Aorta (tissue), 5 donors: Measurements from ENCODE around the gene PIN1. TPM values are rescaled to one million over a fixed set of nuclear protein-coding genes. Genes with fewer than 3 reads are reported as not detected.
"Not testable (repeated sequence)": the region's sequence is repeated elsewhere in the genome, so short reads cannot be mapped to it uniquely, and the experiment has no call there.

Source experiments
- ATAC-seq: fragments of 200-7000 bp; cut with Tn5 transposase; one replicate; pipeline ENCODE4 v1.9.1; 2022; ENCODE audit warnings: moderate library complexity; ENCODE audit not compliant: low FRiP score
- DNase-seq, 2 donors: peaks; one replicate each; pipeline ENCODE4 v3.0.0-alpha.2; 2020
- H3K27ac ChIP-seq, 2 donors: one replicate each; pipeline ENCODE4 v1.5.1; 2013; ENCODE audit warnings: low read length in 2 of 2, mild to moderate bottlenecking in 2 of 2, moderate library complexity in 2 of 2, control low read depth in 1 of 2, inconsistent platforms in 1 of 2, low read depth in 1 of 2
- H3K27me3 ChIP-seq, 2 donors: one replicate each; pipeline ENCODE4 v1.6.1; 2013; ENCODE audit warnings: control low read depth in 1 of 2, low read length in 1 of 2, mild to moderate bottlenecking in 1 of 2, moderate library complexity in 1 of 2; ENCODE audit not compliant: insufficient read depth in 2 of 2, control insufficient read depth in 1 of 2
- H3K36me3 ChIP-seq, 2 donors: one replicate each; pipeline ENCODE4 v1.6.1; 2013; ENCODE audit warnings: control low read depth in 1 of 2, low read length in 1 of 2, mild to moderate bottlenecking in 1 of 2; ENCODE audit not compliant: insufficient read depth in 2 of 2, control insufficient read depth in 1 of 2
- H3K4me1 ChIP-seq, 2 donors: one replicate each; pipeline ENCODE4 v1.6.1; 2013; ENCODE audit warnings: low read length in 2 of 2, control low read depth in 1 of 2, mild to moderate bottlenecking in 1 of 2, moderate library complexity in 1 of 2; ENCODE audit not compliant: insufficient read depth in 2 of 2, control insufficient read depth in 1 of 2
- H3K4me3 ChIP-seq, 2 donors: one replicate each; pipeline ENCODE4 v1.5.1; 2013; ENCODE audit warnings: low read length in 2 of 2, control low read depth in 1 of 2, mild to moderate bottlenecking in 1 of 2
- H3K9me3 ChIP-seq: one replicate; pipeline ENCODE4 v1.6.1; 2013; ENCODE audit warnings: mild to moderate bottlenecking, low read length; ENCODE audit not compliant: control insufficient read depth
- WGBS, 2 donors: extraction: QIAGEN DNeasy Blood & Tissue Kit; methylation state at CpG; one replicate each; pipeline ENCODE4 v1.1.7; 2013; 5-methylcytosine and 5-hydroxymethylcytosine counted together
- intact Hi-C, 2 donors: fragments of 100-400 bp; cut with DNase I; formaldehyde crosslinking; loops; one replicate each; pipeline versions ENCODE4 v1.14.2 to v1.15.0; 2022
- long read RNA-seq, 2 donors: library from polyadenylated mRNA; unstranded; transcript quantifications; one replicate each; pipeline ENCODE4 v2.0.0, GENCODE V29; 2020 to 2021
- polyA plus RNA-seq, 2 donors: library from polyadenylated mRNA; stranded (reverse); fragments of 200-250 nt; gene quantifications; one replicate each; pipeline ENCODE4 v1.2.3, GENCODE V29; 2013
- total RNA-seq, 2 donors: library from RNA; stranded (reverse); fragmentation: NEBNext Ultra II Directional; extraction: Animal tissue kit (Norgen Biotek cat#: 25700); gene quantifications; one replicate each; pipeline ENCODE4 v1.2.1, GENCODE V29; 2021
- donor health status: healthy with polysubstance abuse.
- donor health status: Bipolar disorder and iron deficiency.
- donor health status: DM: no; HTN: no; CAD: no.
- donor health status: DM: no; HTN: no; CAD: no.
- donor health status: DM: yes; HTN: yes; CAD: no.

Gene PIN1
- total RNA-seq (10 to 100 TPM; 45.5 to 45.8 TPM), polyA plus RNA-seq (100 to 1,000 TPM; 102 to 154 TPM)
- long read RNA-seq, donor 1, full-length matches to known transcripts, result 95 of 106 reads
- long read RNA-seq, donor 1, partial matches to known transcripts, result 5 of 106 reads
- long read RNA-seq, donor 1, other reads (novel, unspliced or antisense), result 6 of 106 reads
- long read RNA-seq, donor 2, full-length matches to known transcripts, result 52 of 65 reads
- long read RNA-seq, donor 2, partial matches to known transcripts, result 1 of 65 reads
- long read RNA-seq, donor 2, other reads (novel, unspliced or antisense), result 12 of 65 reads

DNA sequence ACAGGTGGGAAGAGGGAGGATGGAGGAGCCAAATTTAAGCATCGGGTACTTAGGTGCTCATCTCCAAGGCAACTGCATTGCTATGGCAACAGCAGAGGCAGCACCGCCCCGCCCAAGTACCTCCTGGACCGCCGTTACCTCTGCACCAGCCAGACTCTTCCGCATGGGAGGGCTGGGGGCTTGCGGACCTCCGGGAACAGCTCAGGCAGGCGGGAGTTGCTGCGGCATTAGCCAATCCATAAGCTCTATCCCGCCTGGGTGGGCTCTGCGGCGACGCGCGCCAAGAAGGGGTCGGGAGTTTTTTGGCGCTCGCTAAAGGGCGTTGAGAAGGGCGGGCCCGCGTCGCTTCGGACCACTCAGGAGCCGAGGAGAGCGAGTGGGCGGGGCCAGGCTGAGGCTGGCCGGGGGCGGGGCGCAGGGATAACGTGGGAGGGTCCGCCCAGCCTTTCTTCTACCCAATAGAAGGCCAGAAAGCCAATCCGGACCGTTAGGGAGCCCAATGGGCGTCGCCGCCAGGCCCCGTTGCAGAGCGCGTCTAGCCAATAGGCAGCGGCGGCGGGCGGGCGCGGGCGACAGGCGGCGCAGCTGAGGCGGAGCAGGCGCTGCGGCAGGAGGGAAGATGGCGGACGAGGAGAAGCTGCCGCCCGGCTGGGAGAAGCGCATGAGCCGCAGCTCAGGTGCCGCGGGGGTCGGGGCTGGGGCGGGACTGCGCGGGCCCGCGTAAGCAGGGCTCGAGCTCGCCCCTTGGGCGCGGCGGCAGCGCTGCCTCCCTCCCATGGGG is at the start of gene PIN1:
PIN1 (plus strand) TSS at position 593 of the 781 bp plus-strand sequence; CDS start at position 620, 27 bp downstream.
- DNase-seq (peak; percentile 99), ATAC-seq (peak; percentile 100)
- Histone ChIP-seq H3K9me3 (no peaks in the 10 kb centered on the region), H3K4me3 (peak within 1 kb of the TSS; percentile 77 to 95), H3K36me3 (no peaks in the 10 kb centered on the region), H3K27me3 (no peaks in the 10 kb centered on the region), H3K27ac (no peak within 1 kb of the TSS), H3K4me1 (no peaks in the 10 kb centered on the region)
- WGBS, 2 donors, result 0% methylated on average over 61 to 73 of the region's 73 CpGs
- intact Hi-C loops, result no loop called here

DNA sequence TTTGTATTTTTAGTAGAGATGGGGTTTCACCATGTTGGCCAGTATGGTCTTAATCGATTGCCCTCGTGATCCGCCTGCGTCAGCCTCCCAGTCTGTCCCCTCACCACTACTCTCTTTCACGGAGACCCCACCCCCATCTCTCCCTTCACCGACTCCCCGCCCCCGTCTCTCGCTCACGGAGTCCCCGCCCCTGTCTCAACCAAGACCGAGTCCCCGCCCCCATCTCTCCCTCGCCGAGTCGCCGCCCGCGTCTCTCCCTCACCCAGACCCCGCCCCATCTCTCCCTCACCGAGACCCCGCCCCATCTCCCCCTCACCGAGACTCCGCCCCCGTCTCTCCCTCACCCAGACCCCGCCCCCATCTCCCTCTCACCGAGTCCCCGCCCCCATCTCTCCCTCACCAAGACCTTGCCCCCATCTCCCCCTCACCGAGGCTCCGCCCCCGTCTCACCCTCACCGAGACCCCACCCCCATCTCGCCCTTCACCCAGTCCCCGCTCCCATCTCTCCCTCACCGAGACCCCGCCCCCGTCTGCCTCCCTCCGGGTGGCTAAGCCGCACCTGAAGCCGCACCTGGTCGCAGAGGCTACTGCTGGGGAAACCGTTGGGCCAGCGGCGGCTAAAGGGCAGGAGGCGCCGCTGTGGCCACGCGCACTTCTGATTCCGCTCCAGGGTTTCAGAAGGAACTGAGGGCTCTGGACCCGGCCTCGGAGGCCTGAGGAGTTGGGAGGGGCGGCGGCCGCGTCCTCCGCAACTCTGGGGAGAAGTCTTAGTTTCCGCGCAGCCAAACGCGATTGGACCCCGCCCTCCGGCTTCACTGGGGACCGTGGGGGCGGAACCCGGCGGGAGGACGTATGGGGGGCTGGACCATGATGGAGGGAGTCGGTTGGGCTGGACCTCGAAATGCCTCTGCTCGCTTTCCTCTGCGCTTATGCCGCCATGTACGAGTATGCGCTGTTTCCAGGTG is 49.5 kb upstream of the PIN1 start:
- Histone ChIP-seq H3K9me3 (no peaks in the 10 kb centered on the region), H3K27me3 (no peaks in the 10 kb centered on the region), H3K4me3 (peak overlapping the region; percentile 67), H3K36me3 (no peaks in the 10 kb centered on the region), H3K4me1 (no peaks in the 10 kb centered on the region), H3K27ac (peak overlapping the region in 1 of 2 donors; percentile 97)
- WGBS, 2 donors, result 1 to 2% methylated on average over 67 to 74 of the region's 74 CpGs
- intact Hi-C loops, result loop anchor here (2.0 kb wide), 1 partner anchor 17 kb away; the partner anchor contains the start of gene ZNF846 (in 2 of the 2)
- DNase-seq (peak; percentile 99), ATAC-seq (peak; percentile 96)

DNA sequence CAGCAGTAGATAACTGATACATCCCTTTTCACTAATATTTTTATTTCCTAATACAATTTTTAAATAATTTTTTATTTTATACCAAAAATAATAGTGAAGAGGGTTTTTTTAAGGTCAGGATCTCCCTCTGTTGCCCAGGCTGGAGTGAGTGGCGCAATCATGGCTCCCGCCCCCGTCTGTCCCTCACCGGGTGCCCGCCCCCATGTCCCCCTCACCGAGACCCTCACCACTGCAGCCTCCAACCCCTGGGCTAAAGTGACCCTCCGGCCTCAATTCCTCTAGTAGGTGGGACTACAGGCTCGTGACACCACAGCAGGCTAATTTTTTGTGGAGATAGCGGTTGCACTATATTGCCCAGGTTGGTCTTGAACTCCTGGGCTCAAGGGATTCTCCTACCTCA is 48.8 kb upstream of the PIN1 start:
- Histone ChIP-seq H3K9me3 (no peaks in the 10 kb centered on the region), H3K4me3 (peak overlapping the region in 1 of 2 donors; percentile 67), H3K36me3 (no peaks in the 10 kb centered on the region), H3K27ac (peak overlapping the region in 1 of 2 donors; percentile 11), H3K4me1 (no peaks in the 10 kb centered on the region), H3K27me3 (no peaks in the 10 kb centered on the region)
- peak in 1 of 2 donors; percentile 56 for DNase-seq
- WGBS, 2 donors, result 52 to 54% methylated on average over 9 of the region's 9 CpGs
- no peak for ATAC-seq
- intact Hi-C loops, result no loop called here

DNA sequence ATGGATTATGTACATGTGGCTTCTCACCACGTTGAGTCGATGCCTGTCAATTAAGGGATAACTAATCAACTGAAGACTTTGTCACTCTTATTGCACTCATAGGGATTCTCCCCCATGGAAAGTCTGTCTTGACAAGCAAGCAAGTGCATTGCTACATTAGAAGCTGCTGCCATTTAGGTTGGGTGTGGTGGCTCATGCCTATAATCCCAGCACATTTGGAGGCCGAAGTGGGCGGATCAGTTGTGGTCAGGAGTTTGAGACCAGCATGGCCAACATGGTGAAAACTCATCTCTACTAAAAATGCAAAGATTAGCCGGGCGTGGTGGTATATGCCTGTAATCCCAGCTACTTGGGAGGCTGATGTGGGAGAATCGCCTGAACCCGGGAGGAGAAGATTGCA is 48.3 kb upstream of the PIN1 start:
- H3K4me1 ChIP-seq, result no peaks in the 10 kb centered on the region
- no peak for ATAC-seq
- DNase-seq, result no peak
- no peaks in the 10 kb centered on the region for H3K9me3 ChIP-seq
- no peak overlapping the region for H3K27ac ChIP-seq
- no peaks in the 10 kb centered on the region for H3K36me3 ChIP-seq
- H3K27me3 ChIP-seq, result no peaks in the 10 kb centered on the region
- WGBS, 2 donors, result 94 to 97% methylated on average over 8 of the region's 8 CpGs
- no peak overlapping the region for H3K4me3 ChIP-seq
- intact Hi-C loops, result no loop called here

DNA sequence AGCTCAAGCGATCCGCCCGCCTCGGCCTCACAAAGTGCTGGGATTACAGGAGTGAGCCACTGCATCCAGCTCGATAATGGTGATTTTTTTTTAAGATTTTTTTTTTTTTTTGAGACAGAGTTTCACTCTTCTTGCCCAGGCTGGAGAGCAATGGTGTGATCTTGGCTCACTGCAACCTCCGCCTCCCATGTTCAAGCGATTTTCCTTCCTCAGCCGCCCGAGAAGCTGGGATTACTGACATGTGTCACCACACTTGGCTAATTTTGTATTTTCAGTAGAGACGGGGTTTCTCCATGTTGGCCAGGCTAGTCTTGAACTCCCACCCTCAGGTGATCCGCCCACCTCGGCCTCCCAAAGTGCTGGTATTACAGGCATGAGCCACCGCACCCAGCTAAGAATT is 46.5 kb upstream of the PIN1 start:
- intact Hi-C loops, H3K9me3 ChIP-seq, H3K4me1 ChIP-seq, ATAC-seq, H3K27ac ChIP-seq, H3K36me3 ChIP-seq, DNase-seq, H3K4me3 ChIP-seq, H3K27me3 ChIP-seq: not testable (repeated sequence)
- 94% methylated on average over 13 of the region's 13 CpGs for WGBS, 2 donors

DNA sequence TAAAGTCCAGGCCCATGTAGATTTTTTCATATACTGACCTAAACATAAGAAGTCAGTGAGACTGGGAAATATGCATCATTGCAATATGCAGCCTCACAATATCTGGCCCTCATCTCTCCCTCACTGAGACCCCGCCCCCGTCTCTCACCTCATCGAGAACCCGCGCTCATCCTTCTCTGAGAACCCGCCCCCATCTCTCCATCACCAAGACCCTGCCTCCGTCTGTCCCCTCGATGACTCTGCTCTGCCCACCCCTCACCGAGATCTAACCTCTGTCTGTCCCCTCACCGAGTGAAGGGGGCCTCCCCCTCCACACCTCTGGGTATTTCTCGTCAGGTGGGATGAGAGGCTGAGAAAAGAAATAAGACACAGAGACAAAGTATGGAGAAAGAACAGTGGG is 46.1 kb upstream of the PIN1 start:
- DNase-seq (no peak), ATAC-seq (no peak)
- H3K27ac ChIP-seq, result no peak overlapping the region
- 74 to 77% methylated on average over 11 of the region's 11 CpGs for WGBS, 2 donors
- H3K4me1 ChIP-seq, result no peaks in the 10 kb centered on the region
- no peak overlapping the region for H3K4me3 ChIP-seq
- no peaks in the 10 kb centered on the region for H3K36me3 ChIP-seq
- no peaks in the 10 kb centered on the region for H3K9me3 ChIP-seq
- H3K27me3 ChIP-seq, result no peaks in the 10 kb centered on the region
- intact Hi-C loops, result no loop called here

DNA sequence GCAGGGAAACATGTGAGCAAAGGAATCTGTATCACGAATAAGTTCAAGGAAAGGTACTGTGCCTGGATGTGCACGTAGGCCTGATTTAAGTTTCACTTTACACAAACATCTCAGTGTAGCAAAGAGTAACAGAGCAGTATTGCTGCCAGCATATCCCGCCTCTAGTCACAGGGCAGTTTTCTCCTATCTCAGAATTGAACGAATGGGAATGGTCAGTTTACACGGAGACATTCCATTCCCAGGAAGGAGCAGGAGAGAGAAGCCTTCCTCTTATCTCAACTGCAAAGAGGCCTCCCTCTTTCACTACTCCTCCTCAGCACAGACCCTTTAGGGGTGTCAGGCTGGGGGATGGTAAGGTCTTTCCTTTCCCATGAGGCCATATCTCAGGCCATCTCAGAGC is 45.5 kb upstream of the PIN1 start:
- H3K4me3 ChIP-seq, H3K4me1 ChIP-seq, H3K27ac ChIP-seq, H3K36me3 ChIP-seq, intact Hi-C loops, ATAC-seq, DNase-seq, H3K9me3 ChIP-seq, H3K27me3 ChIP-seq: not testable (repeated sequence)
- 20 to 21% methylated on average over 5 of the region's 5 CpGs for WGBS, 2 donors

DNA sequence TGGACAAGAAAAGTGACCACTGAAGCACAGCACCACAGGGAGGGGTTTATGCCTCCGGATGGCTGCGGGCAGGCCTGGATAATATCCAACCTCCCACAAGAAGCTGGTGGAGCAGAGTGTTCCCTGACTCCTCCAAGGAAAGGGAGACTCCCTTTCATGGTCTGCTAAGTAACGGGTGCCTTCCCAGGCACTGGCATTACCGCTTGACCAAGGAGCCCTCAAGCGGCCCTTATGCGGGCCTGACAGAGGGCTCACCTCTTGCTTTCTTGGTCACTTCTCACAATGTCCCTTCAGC is 44.1 kb upstream of the PIN1 start:
- not testable (repeated sequence) for H3K4me3 ChIP-seq, H3K27me3 ChIP-seq, H3K27ac ChIP-seq, H3K9me3 ChIP-seq, H3K4me1 ChIP-seq, H3K36me3 ChIP-seq, ATAC-seq
- 59 to 70% methylated on average over 6 of the region's 6 CpGs for WGBS, 2 donors
- peak in 1 of 2 donors; percentile 53 for DNase-seq
- intact Hi-C loops, result loop anchor here (5.0 to 10.0 kb wide), 4 partner anchors 356 to 646 kb away; partner anchors contain the start of genes ZNF266 (in 1 of the 2) and ZNF317 (in 1 of the 2)
